Astrocyte of the spinal cord (primary cell): ENCODE results near the gene TOM1.

Source experiments
- DNase-seq: peaks from one replicate; pipeline ENCODE4 v3.0.0; 2011; ENCODE audit warnings: low read depth, low spot score
- H3K4me3 ChIP-seq: 2 replicates; pipeline ENCODE4 v1.5.1; 2011; ENCODE audit warnings: low read depth, mild to moderate bottlenecking, low read length, moderate library complexity
- in situ Hi-C: cut with HindIII; loops from 2 replicates; pipeline ENCODE4 v1.10.0; 2017; ENCODE audit warnings: low sequenced_read_pairs
- TF ChIP-seq, protein P1 (sequence below): IDR thresholded peaks from 2 replicates; pipeline ENCODE4 v1.5.1; 2012; ENCODE audit warnings: low read depth, mild to moderate bottlenecking, low read length, inconsistent platforms

The TOM1 gene

DNA sequence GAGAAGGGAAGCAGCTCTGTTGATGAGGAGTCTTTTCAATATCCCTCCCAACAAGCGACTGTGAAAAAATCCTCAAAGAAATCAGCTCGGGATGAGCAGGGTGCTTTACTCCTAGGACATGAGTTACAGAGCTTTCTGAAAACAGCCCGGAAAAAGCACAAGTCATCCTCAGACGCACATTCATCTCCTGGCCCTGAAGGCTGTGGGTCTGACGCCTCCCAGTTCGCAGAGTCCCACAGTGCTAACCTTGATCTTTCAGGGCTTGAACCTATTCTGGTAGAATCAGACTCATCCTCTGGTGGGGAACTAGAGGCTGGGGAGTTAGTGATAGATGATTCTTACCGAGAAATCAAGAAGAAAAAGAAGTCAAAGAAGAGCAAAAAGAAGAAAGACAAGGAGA, 34.7 kb upstream of the TOM1 start:
- in situ Hi-C loops = no loop called here
- no peak overlapping the region for H3K4me3 ChIP-seq
- TF ChIP-seq, protein P1, sequence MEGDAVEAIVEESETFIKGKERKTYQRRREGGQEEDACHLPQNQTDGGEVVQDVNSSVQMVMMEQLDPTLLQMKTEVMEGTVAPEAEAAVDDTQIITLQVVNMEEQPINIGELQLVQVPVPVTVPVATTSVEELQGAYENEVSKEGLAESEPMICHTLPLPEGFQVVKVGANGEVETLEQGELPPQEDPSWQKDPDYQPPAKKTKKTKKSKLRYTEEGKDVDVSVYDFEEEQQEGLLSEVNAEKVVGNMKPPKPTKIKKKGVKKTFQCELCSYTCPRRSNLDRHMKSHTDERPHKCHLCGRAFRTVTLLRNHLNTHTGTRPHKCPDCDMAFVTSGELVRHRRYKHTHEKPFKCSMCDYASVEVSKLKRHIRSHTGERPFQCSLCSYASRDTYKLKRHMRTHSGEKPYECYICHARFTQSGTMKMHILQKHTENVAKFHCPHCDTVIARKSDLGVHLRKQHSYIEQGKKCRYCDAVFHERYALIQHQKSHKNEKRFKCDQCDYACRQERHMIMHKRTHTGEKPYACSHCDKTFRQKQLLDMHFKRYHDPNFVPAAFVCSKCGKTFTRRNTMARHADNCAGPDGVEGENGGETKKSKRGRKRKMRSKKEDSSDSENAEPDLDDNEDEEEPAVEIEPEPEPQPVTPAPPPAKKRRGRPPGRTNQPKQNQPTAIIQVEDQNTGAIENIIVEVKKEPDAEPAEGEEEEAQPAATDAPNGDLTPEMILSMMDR = no peak
- no peak for DNase-seq

- TF ChIP-seq, protein P1 = no peak
- DNase-seq = no peak
- in situ Hi-C loops = no loop called here
- no peak overlapping the region for H3K4me3 ChIP-seq
These were observed 33.4 kb upstream of the TOM1 start for GRCh38 chr22:35266277-35266676.

GRCh38 chr22:35269630-35270029, 30.1 kb upstream of the TOM1 start:
- no peak for DNase-seq
- in situ Hi-C loops = no loop called here
- H3K4me3 ChIP-seq = no peak overlapping the region
- TF ChIP-seq, protein P1 = no peak

GRCh38 chr22:35274154-35274871, 25.4 kb upstream of the TOM1 start:
- TF ChIP-seq, protein P1 = no peak
- no peak overlapping the region for H3K4me3 ChIP-seq
- no peak for DNase-seq
- in situ Hi-C loops = no loop called here

GRCh38 chr22:35275580-35275979, 24.1 kb upstream of the TOM1 start:
- in situ Hi-C loops = no loop called here
- TF ChIP-seq, protein P1 = no peak
- H3K4me3 ChIP-seq = no peak overlapping the region
- DNase-seq = peak; percentile 12

GRCh38 chr22:35276019-35276418, 23.7 kb upstream of the TOM1 start:
- DNase-seq = no peak
- TF ChIP-seq, protein P1 = no peak
- in situ Hi-C loops = no loop called here
- no peak overlapping the region for H3K4me3 ChIP-seq

- DNase-seq = no peak
- in situ Hi-C loops = no loop called here
- TF ChIP-seq, protein P1 = no peak
- H3K4me3 ChIP-seq = no peak overlapping the region
These were observed 11.6 kb upstream of the TOM1 start for GRCh38 chr22:35288116-35288515.
